ENCODE measurements around the gene AMOTL1. TPM values are rescaled to one million over a fixed set of nuclear protein-coding genes. Genes with fewer than 3 reads are reported as not detected.

The AMOTL1 gene
- total and polyA plus RNA-seq, 2 of the 8 experiments (the other 6 are each of a cell fraction or from before 2014, with no cell fraction given) = 9.0 to 27.6 TPM

DNA sequence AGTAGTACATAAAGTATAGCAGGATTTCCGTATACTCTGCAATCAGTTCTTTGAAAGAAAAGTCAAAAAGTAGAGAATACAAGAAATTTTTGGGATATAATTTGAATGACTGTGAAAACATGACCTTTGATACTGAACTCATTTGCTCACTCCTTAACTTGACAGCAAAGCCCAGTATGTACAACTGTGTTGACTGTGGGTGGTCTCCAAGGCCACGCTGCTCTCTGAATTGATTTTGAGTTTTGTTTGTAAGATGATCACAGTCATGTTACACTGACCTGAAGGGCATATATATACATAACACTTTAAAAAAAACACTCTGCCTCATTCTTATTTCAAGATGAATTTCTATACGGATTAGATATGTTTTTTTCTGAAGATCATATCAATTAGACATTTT, 9.5 kb upstream of the AMOTL1 start (continued):
- TF ChIP-seq, protein P1, sequence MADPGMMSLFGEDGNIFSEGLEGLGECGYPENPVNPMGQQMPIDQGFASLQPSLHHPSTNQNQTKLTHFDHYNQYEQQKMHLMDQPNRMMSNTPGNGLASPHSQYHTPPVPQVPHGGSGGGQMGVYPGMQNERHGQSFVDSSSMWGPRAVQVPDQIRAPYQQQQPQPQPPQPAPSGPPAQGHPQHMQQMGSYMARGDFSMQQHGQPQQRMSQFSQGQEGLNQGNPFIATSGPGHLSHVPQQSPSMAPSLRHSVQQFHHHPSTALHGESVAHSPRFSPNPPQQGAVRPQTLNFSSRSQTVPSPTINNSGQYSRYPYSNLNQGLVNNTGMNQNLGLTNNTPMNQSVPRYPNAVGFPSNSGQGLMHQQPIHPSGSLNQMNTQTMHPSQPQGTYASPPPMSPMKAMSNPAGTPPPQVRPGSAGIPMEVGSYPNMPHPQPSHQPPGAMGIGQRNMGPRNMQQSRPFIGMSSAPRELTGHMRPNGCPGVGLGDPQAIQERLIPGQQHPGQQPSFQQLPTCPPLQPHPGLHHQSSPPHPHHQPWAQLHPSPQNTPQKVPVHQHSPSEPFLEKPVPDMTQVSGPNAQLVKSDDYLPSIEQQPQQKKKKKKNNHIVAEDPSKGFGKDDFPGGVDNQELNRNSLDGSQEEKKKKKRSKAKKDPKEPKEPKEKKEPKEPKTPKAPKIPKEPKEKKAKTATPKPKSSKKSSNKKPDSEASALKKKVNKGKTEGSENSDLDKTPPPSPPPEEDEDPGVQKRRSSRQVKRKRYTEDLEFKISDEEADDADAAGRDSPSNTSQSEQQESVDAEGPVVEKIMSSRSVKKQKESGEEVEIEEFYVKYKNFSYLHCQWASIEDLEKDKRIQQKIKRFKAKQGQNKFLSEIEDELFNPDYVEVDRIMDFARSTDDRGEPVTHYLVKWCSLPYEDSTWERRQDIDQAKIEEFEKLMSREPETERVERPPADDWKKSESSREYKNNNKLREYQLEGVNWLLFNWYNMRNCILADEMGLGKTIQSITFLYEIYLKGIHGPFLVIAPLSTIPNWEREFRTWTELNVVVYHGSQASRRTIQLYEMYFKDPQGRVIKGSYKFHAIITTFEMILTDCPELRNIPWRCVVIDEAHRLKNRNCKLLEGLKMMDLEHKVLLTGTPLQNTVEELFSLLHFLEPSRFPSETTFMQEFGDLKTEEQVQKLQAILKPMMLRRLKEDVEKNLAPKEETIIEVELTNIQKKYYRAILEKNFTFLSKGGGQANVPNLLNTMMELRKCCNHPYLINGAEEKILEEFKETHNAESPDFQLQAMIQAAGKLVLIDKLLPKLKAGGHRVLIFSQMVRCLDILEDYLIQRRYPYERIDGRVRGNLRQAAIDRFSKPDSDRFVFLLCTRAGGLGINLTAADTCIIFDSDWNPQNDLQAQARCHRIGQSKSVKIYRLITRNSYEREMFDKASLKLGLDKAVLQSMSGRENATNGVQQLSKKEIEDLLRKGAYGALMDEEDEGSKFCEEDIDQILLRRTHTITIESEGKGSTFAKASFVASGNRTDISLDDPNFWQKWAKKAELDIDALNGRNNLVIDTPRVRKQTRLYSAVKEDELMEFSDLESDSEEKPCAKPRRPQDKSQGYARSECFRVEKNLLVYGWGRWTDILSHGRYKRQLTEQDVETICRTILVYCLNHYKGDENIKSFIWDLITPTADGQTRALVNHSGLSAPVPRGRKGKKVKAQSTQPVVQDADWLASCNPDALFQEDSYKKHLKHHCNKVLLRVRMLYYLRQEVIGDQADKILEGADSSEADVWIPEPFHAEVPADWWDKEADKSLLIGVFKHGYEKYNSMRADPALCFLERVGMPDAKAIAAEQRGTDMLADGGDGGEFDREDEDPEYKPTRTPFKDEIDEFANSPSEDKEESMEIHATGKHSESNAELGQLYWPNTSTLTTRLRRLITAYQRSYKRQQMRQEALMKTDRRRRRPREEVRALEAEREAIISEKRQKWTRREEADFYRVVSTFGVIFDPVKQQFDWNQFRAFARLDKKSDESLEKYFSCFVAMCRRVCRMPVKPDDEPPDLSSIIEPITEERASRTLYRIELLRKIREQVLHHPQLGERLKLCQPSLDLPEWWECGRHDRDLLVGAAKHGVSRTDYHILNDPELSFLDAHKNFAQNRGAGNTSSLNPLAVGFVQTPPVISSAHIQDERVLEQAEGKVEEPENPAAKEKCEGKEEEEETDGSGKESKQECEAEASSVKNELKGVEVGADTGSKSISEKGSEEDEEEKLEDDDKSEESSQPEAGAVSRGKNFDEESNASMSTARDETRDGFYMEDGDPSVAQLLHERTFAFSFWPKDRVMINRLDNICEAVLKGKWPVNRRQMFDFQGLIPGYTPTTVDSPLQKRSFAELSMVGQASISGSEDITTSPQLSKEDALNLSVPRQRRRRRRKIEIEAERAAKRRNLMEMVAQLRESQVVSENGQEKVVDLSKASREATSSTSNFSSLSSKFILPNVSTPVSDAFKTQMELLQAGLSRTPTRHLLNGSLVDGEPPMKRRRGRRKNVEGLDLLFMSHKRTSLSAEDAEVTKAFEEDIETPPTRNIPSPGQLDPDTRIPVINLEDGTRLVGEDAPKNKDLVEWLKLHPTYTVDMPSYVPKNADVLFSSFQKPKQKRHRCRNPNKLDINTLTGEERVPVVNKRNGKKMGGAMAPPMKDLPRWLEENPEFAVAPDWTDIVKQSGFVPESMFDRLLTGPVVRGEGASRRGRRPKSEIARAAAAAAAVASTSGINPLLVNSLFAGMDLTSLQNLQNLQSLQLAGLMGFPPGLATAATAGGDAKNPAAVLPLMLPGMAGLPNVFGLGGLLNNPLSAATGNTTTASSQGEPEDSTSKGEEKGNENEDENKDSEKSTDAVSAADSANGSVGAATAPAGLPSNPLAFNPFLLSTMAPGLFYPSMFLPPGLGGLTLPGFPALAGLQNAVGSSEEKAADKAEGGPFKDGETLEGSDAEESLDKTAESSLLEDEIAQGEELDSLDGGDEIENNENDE (IDR thresholded peaks at IDR 0.05; ENCODE audit: insufficient replicate concordance, low read length) = no peak
- no peak for TF ChIP-seq TAF7 (optimal IDR thresholded peaks at IDR 0.05; ENCODE audit: borderline replicate concordance, low read depth, low read length)
- no peak for TF ChIP-seq TEAD4 (IDR thresholded peaks at IDR 0.05; ENCODE audit: low read depth, low read length)
- TF ChIP-seq CBX8 (IDR thresholded peaks at IDR 0.05; ENCODE audit: borderline replicate concordance, low read depth, low read length) = no peak
- TF ChIP-seq EGR1 (IDR thresholded peaks at IDR 0.05; ENCODE audit: borderline replicate concordance, low read depth, low read length) = no peak
- TF ChIP-seq, protein P2, sequence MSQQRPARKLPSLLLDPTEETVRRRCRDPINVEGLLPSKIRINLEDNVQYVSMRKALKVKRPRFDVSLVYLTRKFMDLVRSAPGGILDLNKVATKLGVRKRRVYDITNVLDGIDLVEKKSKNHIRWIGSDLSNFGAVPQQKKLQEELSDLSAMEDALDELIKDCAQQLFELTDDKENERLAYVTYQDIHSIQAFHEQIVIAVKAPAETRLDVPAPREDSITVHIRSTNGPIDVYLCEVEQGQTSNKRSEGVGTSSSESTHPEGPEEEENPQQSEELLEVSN (IDR thresholded peaks at IDR 0.05) = no peak
- TF ChIP-seq TBP (IDR thresholded peaks at IDR 0.05; ENCODE audit: low read depth, low read length) = no peak
- TF ChIP-seq HDAC2 (IDR thresholded peaks at IDR 0.05; ENCODE audit: borderline replicate concordance in 1 of 2, low read depth in 2 of 2, low read length in 2 of 2) = no peak
